NCI-H510A treated with DMSO at 0.1 percent for 48 hours (cell line): Measurements from ENCODE around the gene MSI2.

Source experiments
- DNase-seq: peaks from one replicate; lab custom pipeline; 2025; lab: John Stamatoyannopoulos, UW

Gene MSI2

DNA sequence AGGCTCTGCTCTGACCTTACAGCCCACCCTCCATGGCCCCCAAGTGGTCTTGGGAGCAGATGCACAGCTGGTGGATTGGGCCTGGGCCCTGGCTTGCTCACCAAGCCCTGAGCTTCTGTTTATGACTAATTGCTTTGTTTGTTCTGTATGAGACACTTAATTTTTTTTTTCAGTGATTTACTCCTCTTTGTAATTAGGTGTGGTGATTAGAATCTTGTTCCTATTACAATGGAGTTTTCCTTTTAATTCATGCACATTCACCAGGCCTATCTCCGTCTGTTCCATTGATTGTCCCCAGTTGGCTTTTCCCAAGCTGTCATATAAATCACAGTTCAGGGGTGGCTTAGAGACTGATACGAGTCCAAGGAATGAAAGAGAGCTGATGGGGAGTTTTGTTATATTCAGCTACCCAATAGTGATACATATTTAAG is 246.5 kb downstream of the MSI2 start:
- DNase-seq: no peak

DNA sequence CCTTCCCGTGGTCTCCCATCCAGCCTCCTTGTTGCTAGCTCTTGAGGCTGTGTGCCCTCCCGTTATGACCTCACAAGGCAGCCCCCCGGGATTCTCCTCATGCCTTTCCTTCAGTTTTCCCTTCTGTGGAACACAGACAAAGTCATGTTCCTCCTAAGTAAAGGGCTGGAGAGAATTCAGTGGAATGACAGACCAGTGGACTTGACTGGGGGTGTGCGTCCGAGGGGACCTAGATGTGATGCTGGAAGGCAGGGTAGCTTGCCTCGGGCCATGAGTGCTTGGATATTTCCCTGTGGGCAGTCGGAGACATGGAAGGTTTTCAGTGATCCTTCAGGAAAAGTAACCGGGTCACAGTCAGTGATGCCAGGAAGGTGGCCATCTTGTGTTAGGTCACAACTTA is 247.9 kb downstream of the MSI2 start:
- DNase-seq: no peak

DNA sequence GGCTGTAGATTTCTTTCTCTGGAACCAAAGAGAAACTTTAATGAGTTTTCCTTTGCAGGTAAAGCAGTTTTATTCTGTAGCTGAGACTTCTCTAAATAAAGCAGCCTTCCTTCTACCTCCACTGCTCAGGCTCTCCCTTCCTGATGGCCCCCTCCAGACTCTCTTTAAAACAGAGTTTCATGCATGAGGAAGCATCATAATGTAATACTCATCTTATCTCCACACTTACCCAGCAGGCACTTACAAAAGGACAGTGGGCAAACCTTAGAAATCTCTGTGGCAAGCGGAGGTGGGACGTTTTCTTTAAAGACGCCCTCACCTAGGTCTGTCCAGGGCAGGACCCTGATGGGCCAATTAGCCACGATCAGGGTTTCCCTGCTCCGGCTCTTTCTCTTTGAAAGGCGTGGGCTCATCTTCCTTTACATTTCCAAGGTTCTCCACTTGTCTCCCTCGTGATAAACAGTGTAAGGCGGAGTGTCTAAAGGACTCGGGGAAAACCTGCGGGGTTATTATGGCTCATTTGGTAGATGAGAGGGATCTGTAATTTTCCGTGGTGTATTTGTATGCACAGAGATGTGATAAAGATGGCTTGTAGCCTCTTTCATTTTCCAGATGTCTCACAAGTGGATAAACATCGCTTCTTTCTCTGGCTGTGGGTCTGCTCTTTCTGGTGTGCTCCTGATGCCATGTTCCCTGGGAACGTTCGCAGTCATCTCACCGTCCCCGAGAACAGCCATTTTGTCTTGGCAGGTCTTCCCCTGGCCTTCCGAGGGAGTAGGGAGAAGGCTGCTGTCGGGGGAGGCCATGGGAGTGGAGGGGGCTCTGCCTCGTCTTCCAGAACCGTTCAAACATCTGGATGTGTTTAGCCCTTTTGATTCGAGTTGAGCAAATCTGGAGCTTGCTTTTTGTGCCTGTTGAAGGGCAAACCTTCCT is 249.8 kb downstream of the MSI2 start:
- peak; percentile 66 for DNase-seq

DNA sequence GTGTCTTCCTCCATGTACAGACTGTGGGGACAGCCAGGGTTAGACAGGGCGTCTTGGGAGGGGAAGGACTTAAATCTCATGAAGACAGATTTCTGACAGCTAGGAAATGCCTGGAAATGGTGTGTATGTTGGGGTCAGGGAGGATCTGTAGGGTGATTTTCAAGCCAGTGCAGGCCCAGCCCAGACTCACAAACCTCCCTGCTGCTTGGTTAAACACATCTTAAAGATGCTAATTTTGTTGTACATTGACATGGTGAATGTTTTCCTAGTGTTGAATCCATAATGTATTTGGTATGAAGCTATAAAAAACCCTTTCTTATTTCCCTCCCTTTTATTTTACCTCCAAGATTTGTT is 250.4 kb downstream of the MSI2 start:
- no peak for DNase-seq

DNA sequence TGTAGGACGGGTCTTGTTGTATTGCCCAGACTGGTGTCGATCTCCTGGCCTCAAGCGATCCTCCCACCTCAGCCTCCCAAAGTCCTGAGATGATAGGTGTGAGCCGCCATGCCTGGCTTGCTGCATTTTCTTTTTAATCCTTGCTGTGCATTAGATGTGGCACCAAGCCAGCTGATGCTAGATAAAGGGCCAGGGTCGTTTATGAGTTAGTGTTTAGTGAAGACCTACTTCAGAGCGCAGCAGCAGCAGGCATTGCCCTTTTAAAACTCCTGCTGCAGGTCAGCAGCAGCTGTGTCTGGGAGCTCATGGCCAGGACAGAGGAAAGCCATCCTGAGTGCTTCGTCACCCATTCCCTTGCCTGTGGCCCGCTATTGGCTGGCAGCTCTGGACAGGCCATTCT is 251.5 kb downstream of the MSI2 start:
- peak; percentile 81 for DNase-seq

DNA sequence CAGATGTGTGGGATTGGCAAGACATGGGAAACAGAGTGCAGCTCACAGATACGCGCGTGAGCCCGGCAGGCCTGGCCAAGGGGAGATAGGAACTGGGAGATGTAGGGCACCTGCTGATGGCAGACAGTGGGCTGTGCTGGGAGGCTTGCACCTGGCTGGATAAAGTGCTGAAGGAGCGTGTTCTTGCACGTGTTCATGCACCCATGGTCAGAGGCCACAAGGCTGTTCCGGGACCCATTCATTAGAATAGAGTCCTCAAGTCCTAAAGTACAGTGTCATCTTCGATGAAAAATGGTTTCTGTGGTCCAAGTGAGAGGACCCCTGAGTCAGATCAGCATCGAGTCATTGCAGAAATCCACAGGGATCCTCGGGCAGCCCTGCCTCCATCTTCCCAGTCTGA is 252.3 kb downstream of the MSI2 start:
- DNase-seq: no peak

DNA sequence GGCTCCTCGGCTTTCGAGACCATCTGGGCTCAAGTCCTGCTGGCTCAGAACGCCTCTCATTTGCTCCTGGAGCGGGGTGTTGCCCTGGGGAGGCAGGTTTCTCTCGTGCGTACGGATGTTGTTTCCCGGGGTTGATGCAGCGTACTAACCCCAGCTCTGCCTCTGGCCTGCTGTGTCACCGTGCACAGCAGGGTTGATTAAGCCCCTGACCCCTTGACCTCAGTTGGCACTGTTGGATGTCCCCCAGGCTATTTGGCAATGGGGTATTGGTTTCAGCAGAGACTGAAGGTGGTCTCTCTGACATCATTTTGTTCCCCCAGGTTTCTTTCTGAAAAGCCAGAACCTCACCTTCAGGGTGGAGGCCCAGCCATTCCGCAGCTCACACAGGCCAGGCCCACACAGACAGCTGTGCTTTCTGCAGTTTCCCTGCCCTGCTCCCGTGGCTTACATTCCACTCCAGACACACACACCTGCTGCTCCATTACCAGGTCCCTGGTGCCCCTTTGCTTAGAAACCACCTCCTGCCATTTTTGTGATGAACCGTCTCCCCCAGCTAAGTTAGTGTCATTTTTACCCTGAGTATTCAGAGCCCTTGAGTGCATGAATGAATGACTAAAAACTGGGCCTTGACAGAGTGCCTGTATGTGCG is 255.3 kb downstream of the MSI2 start:
- no peak for DNase-seq

DNA sequence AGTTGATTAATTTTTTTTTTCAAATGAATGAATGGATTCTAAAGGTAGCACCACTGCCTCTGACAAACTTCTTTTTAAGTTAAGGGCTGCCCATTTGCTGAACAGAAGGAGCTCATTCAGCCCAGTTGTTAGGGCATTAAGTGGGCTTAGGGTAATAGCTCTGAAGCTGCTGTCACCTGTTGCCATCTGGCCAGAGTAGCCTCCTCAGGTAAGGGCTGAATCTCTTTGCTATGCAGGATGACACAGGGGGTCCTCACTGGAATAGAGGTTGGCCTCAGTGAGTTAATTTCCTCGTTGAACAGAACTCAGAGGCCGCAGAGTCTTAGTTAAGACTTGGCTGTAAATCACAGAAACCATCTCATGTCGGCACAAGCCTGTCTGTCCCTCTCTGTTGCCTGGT is 255.9 kb downstream of the MSI2 start:
- no peak for DNase-seq

DNA sequence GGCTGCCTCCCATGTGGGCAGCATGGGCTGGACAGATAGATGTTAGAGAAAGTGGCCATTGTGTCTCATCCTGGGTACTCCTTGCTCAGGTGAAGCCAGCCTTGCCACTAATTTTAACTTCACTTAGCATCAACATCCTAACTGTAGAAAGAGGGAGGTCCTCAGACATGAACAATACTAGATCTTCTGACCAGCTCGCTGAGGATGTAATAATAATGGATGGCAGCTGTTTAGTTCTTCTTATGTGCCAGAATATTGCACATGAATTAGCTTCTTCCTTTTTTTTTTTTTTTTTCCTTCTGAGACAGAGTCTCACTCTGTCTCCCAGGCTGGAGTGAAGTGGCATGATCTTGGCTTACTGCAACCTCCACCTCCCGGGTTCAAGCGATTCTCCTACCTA is 256.4 kb downstream of the MSI2 start:
- DNase-seq: no peak

DNA sequence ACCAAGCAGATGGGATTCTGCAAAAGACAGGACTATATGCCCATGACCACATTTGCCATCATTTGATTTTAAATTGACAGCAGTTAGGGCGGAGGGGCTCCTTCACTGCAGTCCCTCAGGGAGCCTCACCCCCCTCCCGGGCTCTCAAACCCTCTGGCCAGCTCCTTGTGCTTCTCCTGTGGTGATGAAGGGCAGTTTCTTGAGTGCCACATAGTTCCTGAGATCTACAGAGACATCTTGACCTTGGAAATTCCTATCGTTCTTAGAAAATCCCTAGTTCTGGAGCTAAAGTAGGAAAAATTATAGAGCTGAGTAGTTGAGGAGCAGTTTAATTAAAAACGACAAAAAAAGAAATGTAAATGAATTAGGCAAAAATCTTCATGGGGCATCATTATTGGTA is 257.2 kb downstream of the MSI2 start:
- DNase-seq: no peak

DNA sequence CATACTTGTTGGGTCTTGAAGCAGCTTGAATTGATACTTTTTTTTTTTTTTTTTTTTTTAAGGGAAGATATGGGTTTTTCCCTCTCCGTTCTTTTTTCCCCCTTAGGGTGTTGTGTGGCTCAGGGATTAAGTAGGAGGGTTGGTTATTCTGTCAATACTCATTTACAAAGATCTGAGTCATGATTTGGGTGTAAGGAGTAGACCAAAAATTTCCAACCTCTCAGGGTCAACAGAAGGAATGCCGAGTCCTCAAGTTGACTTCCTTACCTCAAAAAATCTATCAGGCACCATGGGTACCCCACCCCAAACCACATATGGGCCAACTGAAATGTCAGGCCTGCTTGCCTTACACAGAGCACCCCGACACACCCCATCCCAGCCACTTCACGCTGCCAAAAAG is 258.3 kb downstream of the MSI2 start:
- no peak for DNase-seq

DNA sequence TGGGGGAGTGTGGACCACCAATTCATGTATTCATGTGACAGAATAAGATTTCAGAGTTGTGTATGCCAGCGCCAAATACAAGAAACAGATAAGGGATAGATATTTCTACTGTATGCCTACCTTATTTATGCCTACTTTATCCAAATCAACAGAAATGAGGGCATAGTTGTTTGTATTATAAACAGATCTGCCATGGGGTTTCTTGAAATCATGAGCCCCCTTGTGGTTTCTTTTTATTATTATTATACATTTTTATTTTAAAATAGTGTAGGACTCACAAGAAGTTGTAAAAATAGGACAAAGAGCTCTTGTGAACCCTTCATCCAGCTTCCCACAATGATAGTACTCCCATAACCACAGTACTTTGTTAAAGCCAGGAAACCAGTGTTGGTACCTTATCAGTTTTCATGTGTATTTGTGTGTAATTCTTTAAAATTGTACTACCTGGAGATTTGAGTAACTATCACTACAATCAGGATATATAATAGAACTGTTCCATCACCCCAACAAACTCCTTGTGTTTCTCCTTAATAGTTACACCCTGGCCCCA is 259.4 kb downstream of the MSI2 start:
- DNase-seq: no peak

DNA sequence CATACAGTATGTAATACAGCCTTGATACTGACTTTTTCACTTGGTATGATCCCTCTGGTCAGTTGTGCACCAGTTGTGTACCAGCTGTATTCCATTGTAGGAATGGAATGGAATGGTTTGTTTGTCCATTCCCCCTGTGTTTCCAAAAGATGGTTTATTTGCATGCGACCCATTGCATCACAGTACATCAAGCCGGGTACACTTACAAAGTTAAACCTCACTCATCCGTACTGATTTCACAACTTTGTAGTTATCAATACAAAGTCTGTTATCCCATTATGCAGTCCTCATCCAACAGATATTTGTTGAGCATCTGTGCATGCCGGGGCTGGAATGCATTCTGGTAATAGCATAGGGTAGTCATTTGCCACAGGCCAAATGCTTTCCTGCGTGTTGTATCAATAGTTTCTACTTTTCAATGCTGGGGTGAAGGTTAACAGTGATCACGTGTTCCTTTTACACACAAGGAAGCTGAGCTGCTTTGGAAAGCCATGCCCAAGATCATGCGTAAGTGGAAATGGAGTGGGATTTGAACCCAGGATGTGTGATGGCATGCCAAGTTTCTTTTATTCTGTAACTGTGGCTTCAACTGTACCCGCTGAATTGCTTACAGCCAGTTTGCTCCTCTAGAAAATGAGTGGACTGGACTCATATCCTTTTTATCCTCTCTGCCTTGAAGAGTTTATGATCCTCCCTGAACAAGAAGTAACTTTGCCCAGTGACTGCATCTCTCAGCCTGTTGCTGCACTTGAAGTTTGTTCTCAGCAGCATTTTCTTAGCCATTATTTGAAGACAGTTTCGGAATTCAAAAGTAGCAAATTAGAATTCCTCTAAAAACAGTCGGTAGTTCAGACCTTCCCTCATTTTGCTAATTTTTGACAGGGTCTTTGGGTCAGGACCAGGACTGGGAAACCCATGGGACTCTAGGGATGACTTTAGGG is 260.2 kb downstream of the MSI2 start:
- no peak for DNase-seq

DNA sequence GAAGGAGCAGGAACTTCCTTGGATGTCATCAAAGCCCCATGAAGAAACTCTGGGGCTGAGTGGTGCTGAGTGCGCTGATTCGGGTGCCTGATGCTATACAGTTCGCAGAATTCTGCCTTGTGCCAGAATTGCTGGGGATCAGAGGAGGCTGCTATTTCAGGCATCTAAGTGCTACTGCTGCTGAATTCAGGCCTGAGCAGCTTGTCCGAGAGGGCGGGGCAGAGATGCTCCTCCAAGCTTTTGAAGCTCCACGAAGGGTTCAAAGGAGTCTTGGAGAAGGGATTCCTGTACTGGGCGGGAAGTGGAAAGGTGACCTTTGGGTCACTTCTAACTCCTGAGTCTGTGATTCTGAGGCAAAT is 260.9 kb downstream of the MSI2 start:
- DNase-seq: no peak

DNA sequence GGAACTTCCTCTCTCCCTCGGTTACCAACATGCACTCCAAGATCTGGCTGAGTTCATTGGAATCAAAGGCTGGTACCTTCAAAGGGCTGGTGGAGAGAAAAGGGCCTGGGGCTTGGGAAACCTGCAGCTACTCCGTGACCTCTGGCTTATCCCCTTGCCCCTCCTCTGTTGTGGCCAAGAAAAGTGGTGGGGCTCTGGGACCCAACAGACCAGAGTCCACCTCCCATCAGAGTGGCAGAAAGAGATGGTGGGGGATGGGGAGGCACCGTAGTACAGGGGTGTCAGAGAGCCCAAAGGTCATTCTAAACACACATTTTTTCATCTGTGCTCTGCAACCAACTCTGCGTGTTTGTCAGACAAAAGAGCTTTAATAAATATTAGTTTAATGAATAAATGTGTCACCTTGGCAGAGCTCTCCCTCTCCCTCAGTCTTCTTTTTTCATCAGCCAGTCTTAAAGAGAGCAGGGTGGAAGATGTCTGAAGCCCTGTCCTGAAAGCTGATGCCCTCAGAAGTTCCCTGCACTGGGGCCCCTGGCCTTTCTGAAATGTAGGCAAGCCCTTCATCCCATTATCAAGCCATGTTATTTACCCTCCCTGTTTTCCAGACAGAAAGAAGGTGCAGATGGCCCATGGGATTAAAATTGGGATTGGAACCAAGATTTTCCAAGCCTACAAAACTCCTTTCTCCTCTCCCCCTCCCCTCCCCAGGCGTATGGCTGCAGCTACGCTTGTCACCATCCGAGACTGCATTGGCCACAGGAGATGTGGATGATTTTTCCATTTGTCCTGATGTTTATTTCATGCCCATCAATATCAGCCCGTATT is 261.5 kb downstream of the MSI2 start:
- no peak for DNase-seq

DNA sequence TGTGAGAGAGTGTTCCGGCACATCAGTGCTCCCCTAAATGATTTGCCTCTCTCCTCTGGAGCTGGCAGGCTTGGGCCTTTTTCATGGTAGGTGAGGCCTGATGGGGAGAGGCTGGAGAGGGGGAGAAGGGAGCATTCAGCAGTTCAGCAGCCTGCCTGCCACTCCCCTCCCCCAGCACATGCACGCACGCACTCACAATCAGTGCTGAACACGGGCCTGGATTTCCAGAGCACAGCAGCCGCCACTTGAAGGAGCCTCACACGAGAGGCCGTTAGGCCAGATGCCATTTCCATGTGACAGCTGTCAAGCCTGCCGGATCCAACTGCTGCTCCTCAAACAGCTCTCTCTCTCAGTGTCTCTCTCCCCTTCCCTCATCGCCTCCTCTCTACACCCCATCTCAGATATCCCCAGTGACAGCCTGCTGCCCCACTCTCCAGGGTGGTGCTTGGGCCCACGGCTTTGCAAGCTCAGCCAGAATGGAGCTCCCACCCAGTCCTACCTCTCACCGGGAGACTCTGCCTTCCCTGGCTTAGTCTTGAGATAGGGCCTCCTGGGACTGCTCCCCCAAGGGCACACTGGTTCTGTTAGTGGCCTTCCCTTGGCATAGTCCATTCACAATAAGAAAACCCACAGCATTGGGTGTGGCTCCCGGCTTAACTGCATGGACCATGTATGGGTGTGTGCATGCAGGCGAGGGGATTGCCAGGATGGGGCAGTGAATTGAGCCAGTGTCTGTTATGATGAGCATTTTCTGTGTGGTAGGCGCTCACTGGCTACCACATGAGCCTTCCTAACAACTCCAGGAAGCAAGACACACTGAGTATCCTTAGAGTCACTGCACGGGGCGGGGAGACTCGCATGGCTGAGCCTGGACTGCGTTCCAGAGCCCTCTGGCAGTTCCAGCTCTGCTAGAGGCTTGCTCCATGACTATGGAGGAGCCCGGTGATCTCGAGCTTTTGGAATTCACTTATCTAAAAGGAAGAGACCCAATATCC is 262.6 kb downstream of the MSI2 start:
- DNase-seq: peak; percentile 94

DNA sequence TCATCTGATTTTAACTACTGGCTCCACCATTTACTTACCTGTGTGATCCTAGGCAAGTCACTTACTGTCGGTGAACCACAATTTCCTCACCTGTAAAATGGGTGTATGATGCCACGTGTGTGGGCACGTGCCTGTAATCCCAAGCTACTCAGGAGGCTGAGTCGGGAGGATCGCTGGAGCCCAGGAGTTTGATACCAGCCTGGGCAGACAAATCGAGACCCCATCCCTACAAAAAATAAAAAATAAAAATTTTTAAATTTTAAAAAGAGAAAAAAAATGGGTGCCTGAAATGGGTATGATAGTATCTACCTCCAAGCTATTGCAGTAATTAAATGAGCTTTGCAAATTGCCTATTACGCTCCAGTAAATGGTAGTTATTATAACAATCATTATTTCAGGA is 263.5 kb downstream of the MSI2 start:
- no peak for DNase-seq

DNA sequence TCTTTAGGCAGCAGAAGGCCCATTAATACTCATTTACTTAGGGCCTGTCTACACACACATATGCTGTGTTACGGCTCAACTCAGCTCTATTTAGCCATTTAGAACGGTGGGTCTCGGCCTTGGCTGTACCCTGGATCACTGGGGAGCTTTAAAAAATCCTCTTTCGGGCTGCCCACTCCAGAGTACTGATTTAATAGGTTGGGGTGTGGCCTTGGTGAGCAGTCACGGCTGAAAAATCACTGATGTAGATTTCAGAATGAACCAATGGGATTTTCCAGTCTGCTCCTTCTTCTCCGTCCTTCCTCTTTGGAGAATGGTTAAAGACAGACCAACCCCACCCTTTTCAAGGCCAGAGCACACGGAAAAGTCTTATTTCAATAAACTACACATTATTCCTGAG is 265.3 kb downstream of the MSI2 start:
- DNase-seq: no peak

DNA sequence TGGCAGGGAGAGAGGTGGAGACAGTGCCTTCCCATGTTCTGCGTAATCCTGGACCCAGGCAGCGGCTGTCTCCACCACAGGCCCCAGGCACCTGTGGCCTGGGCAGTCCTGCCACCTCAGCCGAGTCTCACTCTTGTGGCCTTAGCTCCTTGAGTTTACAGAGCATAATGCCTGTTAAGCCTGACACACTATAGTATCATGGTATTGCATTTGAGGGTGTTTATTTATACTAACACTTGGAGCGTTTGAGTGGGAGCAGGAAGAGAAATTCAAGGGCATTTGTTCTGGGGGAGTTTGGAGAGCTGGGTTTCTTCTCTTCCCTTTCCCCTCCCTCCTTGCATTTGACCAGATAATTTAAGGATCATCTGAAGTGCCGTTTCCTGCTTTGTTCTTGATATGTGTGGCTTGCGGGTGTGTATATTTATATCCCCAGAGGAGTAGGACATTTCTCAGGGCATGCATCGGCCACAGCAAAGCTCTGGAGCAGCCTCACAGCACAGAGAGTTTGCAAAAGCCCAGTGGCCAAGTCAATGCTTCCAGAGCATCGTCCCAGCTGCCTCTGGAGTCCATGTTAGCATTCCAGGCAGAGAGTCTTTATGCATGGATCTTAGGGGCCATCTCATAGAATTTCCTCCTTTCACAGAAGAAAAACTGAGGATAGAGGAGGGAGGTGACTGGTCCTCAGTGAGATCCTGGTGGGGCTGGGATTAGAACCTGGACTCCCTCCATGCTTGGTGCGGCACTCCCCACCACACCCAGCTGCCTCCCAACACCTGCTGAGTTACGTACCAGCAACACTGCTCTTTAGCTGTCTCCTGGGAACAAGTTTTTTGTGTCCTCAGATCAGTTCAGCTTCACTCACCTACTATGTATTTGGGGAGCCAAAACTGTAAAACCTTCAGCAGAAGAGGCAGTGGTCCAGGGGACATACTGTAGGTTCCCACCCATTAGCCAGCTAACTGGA is 266.0 kb downstream of the MSI2 start:
- DNase-seq: peak; percentile 82
